Mesendoderm (in vitro differentiated cells): ENCODE results near the gene APBA2.

Experiments
- DNase-seq: peaks from one replicate; pipeline ENCODE4 v3.0.0; 2013
- H2AK5ac ChIP-seq: 2 replicates; pipeline ENCODE4 v1.6.1; 2013; ENCODE audit warnings: low read length, inconsistent platforms
- H2BK120ac ChIP-seq: 2 replicates; pipeline ENCODE4 v1.6.1; 2013; ENCODE audit warnings: low read depth, mild to moderate bottlenecking, low read length, moderate library complexity, mixed read lengths
- H2BK15ac ChIP-seq: replicated peaks from 2 replicates; pipeline ENCODE4 v1.6.1; 2013; ENCODE audit warnings: low read depth, mild to moderate bottlenecking, moderate library complexity
- H2BK5ac ChIP-seq: 2 replicates; pipeline ENCODE4 v1.6.1; 2013; ENCODE audit warnings: low read length, inconsistent platforms
- H3K18ac ChIP-seq: 2 replicates; pipeline ENCODE4 v1.6.1; 2013; ENCODE audit warnings: mild to moderate bottlenecking, low read length, mixed read lengths
- H3K23ac ChIP-seq: one replicate; pipeline ENCODE4 v1.6.1; 2013; ENCODE audit warnings: low read length
- H3K27ac ChIP-seq: 2 replicates; pipeline ENCODE4 v1.5.1; 2013; ENCODE audit warnings: low read depth, mild to moderate bottlenecking, inconsistent platforms, low read length, moderate library complexity
- H3K27me3 ChIP-seq: 2 replicates; pipeline ENCODE4 v1.6.1; 2013; ENCODE audit warnings: low read length, control low read depth, mild to moderate bottlenecking, inconsistent platforms; ENCODE audit not compliant: insufficient read depth, poor library complexity
- H3K36me3 ChIP-seq: 2 replicates; pipeline ENCODE4 v1.6.1; 2013; ENCODE audit warnings: low read length, inconsistent platforms; ENCODE audit not compliant: control insufficient read depth, insufficient read depth
- H3K4ac ChIP-seq: one replicate; pipeline ENCODE4 v1.6.1; 2013; ENCODE audit warnings: low read depth, mild to moderate bottlenecking, low read length, moderate library complexity
- H3K4me1 ChIP-seq: 2 replicates; pipeline ENCODE4 v1.6.1; 2013; ENCODE audit warnings: low read depth, low read length, inconsistent platforms; ENCODE audit not compliant: control insufficient read depth
- H3K4me2 ChIP-seq: 2 replicates; pipeline ENCODE4 v1.6.1; 2013; ENCODE audit warnings: low read length
- H3K4me3 ChIP-seq: 2 replicates; pipeline ENCODE4 v1.5.1; 2013; ENCODE audit warnings: mild to moderate bottlenecking, low read length
- H3K56ac ChIP-seq: one replicate; pipeline ENCODE4 v1.6.1; 2013; ENCODE audit warnings: low read length
- H3K79me1 ChIP-seq: 2 replicates; pipeline ENCODE4 v1.6.1; 2013; ENCODE audit warnings: low read length, inconsistent platforms
- H3K79me2 ChIP-seq: 2 replicates; pipeline ENCODE4 v1.6.1; 2013; ENCODE audit warnings: mild to moderate bottlenecking, low read length; ENCODE audit not compliant: control insufficient read depth, insufficient read depth
- H3K9ac ChIP-seq: 2 replicates; pipeline ENCODE4 v1.6.1; 2013; ENCODE audit warnings: low read length, inconsistent platforms
- H4K5ac ChIP-seq: one replicate; pipeline ENCODE4 v1.6.1; 2013; ENCODE audit warnings: low read length
- H4K8ac ChIP-seq: one replicate; pipeline ENCODE4 v1.6.1; 2013; ENCODE audit warnings: low read depth, mild to moderate bottlenecking, control low read depth, low read length, moderate library complexity
- WGBS: extraction: QIAGEN DNeasy Blood & Tissue Kit; methylation state at CpG from one replicate; pipeline ENCODE4 v1.1.7; 2013; ENCODE audit warnings: low lambda C conversion rate, missing lambda C conversion rate; ENCODE audit not compliant: insufficient coverage; ENCODE audit errors: extremely low coverage; 5-methylcytosine and 5-hydroxymethylcytosine counted together

Gene APBA2

DNA sequence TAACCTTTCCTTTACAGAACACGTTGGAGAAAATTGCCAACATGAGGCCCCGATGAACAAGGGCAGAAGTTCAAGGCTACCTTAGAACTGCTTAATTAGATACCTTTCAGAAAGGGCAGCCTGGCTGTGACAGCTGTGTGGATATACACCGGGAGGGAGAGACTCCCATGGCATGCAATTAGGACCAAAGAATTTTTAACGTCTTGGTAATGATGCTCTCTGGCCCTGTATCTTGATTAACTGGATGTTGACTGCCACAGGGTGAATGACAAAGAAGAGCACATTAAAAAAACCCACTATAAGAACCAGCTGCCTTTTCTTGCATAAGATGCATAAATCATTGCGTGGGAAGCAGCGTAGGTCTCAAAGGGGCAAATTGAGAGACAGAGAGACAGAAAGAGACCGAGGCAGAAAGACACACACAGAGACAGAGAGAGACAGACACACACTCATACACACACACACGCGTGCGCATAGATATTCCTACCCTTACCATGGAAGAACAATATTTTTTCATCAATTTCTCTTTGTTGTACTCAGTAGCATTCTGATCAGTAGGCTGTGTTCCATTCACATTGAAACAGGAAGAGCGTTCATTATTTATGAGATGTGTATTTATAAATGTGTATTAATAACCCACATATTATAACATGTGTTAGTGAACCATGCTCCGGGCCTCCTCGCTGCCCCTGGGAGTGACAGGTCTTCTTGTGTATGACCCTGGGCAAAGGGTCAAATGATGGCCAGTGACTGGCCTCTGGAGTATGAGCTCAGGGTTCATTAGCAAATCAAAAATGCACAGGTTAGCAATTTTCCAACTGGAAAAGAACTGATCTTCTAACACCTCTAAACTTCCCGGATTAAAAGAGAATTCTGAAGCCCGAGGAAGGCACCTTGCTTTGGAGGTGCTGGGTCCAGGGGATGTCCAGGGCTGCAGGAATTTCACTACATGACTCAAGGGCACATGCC is 265.0 kb downstream of the APBA2 start:
- Histone ChIP-seq H4K8ac (no peak overlapping the region), H3K4me1 (no peaks in the 10 kb centered on the region), H3K27ac (no peak overlapping the region), H2AK5ac (no peak overlapping the region), H3K36me3 (no peaks in the 10 kb centered on the region), H4K5ac (no peak overlapping the region), H3K4me3 (no peak overlapping the region), H3K79me1 (no peaks in the 10 kb centered on the region), H3K4ac (no peak overlapping the region), H3K18ac (no peak overlapping the region), H2BK120ac (no peak overlapping the region), H3K27me3 (no peaks in the 10 kb centered on the region), H3K4me2 (no peak overlapping the region), H3K9ac (no peak overlapping the region), H3K79me2 (no peaks in the 10 kb centered on the region), H2BK5ac (no peak overlapping the region), H3K56ac (no peak overlapping the region), H2BK15ac (no peak overlapping the region), H3K23ac (no peak overlapping the region)
- DNase-seq = no peak
- no CpG with 5 or more reads among the region's 15 CpGs for WGBS

DNA sequence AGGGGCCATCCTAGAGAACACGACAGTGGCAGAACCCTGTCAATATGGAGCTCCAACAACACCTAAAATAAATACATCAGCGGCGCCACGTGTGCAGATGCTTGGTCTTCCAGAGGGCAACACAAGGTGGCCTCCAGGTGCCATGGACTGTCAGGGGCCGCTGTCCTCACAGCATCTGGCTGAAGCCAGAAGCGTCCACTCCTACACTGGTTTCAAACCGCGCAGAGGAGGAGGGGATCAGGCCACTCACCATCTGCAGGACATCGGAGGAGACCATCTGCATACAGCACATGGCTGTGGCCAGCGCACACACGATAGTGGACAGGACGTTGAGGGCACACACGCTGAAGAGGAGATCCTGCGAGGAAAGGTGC is 265.7 kb downstream of the APBA2 start:
- no peak overlapping the region for H2AK5ac ChIP-seq
- H4K5ac ChIP-seq = no peak overlapping the region
- H3K4me1 ChIP-seq = no peaks in the 10 kb centered on the region
- no peak overlapping the region for H3K4ac ChIP-seq
- H3K79me1 ChIP-seq = no peaks in the 10 kb centered on the region
- no peak overlapping the region for H4K8ac ChIP-seq
- no peaks in the 10 kb centered on the region for H3K79me2 ChIP-seq
- H3K56ac ChIP-seq = no peak overlapping the region
- no peak overlapping the region for H3K27ac ChIP-seq
- H2BK120ac ChIP-seq = no peak overlapping the region
- no CpG with 5 or more reads among the region's 14 CpGs for WGBS
- H3K27me3 ChIP-seq = no peaks in the 10 kb centered on the region
- no peak overlapping the region for H3K4me2 ChIP-seq
- H3K36me3 ChIP-seq = no peaks in the 10 kb centered on the region
- no peak overlapping the region for H3K9ac ChIP-seq
- no peak overlapping the region for H3K23ac ChIP-seq
- H3K4me3 ChIP-seq = no peak overlapping the region
- no peak for DNase-seq
- H2BK15ac ChIP-seq = no peak overlapping the region
- no peak overlapping the region for H3K18ac ChIP-seq
- H2BK5ac ChIP-seq = no peak overlapping the region

DNA sequence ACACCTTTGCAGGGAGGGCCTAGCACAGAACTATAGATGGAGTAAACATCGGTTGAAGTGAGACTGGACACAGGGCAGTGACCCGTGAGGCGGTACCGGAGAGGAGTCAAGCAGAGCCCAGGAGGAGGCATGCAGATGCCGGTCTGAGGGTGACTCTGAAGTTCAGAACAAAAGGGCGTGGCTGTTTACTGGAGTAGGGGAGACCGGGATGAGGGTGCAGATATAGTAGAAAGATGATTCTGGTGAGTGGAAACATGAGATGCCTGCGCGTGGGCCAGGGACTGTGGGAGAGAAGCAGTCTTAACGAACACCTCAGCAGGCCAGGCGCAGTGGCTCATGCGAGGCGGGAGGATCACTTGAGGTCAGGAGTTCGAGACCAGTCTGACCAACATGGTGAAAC is 270.7 kb downstream of the APBA2 start:
- H3K4me2 ChIP-seq = no peak overlapping the region

DNA sequence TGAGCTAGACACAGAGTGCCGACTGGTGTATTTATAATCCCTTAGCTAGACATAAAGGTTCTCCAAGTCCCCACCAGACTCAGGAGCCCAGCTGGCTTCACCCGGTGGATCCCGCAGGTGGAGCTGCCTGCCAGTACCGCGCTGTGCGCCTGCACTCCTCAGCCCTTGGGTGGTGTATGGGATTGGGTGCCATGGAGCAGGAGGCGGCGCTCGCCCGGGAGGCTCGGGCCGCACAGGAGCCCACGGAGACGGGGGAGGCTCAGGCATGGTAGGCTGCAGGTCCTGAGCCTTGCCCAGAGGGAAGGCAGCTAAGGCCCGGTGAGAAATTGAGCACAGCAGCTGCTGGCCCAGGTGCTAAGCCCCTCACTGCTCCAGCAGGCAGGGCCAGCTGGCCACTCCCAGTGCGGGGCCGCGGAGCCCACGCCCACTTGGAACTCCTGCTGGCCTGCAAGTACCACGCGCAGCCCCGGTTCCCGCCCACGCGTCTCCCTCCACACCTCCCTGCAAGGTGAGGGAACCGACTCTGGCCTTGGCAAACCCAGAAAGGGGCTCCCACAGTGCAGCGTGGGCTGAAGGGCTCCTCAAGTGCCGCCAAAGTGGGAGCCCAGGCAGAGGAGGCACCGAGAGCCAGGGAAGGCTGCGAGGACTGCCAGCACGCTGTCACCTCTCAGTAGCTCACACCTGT is 274.1 kb downstream of the APBA2 start:
- H3K27me3 ChIP-seq = no peaks in the 10 kb centered on the region
- no peak overlapping the region for H4K5ac ChIP-seq
- H3K79me1 ChIP-seq = no peaks in the 10 kb centered on the region
- no peaks in the 10 kb centered on the region for H3K36me3 ChIP-seq
- no peak overlapping the region for H4K8ac ChIP-seq
- WGBS = no CpG with 5 or more reads among the region's 31 CpGs
- no peak overlapping the region for H3K4me2 ChIP-seq
- no peak overlapping the region for H3K27ac ChIP-seq
- H2BK15ac ChIP-seq = no peak overlapping the region
- H2BK5ac ChIP-seq = no peak overlapping the region
- H3K79me2 ChIP-seq = no peaks in the 10 kb centered on the region
- no peak overlapping the region for H3K56ac ChIP-seq
- H3K4me3 ChIP-seq = no peak overlapping the region
- no peak overlapping the region for H2BK120ac ChIP-seq
- H3K23ac ChIP-seq = no peak overlapping the region
- no peaks in the 10 kb centered on the region for H3K4me1 ChIP-seq
- no peak overlapping the region for H2AK5ac ChIP-seq
- H3K9ac ChIP-seq = no peak overlapping the region
- no peak overlapping the region for H3K18ac ChIP-seq
- DNase-seq = no peak
- no peak overlapping the region for H3K4ac ChIP-seq

More for the DNA sequence above, 270.7 kb downstream of the APBA2 start:
- H3K27me3 ChIP-seq = no peaks in the 10 kb centered on the region
- H3K79me2 ChIP-seq = no peaks in the 10 kb centered on the region
- H2BK120ac ChIP-seq = no peak overlapping the region
- no peak overlapping the region for H3K4ac ChIP-seq
- H3K27ac ChIP-seq = no peak overlapping the region
- H2BK15ac ChIP-seq = no peak overlapping the region
- H4K5ac ChIP-seq = no peak overlapping the region
- H3K4me3 ChIP-seq = no peak overlapping the region
- DNase-seq = no peak
- no peak overlapping the region for H4K8ac ChIP-seq
- H3K36me3 ChIP-seq = no peaks in the 10 kb centered on the region
- H2AK5ac ChIP-seq = no peak overlapping the region
- H3K9ac ChIP-seq = no peak overlapping the region
- no peak overlapping the region for H2BK5ac ChIP-seq
- no peak overlapping the region for H3K23ac ChIP-seq
- WGBS = no CpG with 5 or more reads among the region's 14 CpGs
- H3K56ac ChIP-seq = no peak overlapping the region
- no peak overlapping the region for H3K18ac ChIP-seq
- no peaks in the 10 kb centered on the region for H3K79me1 ChIP-seq
- no peaks in the 10 kb centered on the region for H3K4me1 ChIP-seq

DNA sequence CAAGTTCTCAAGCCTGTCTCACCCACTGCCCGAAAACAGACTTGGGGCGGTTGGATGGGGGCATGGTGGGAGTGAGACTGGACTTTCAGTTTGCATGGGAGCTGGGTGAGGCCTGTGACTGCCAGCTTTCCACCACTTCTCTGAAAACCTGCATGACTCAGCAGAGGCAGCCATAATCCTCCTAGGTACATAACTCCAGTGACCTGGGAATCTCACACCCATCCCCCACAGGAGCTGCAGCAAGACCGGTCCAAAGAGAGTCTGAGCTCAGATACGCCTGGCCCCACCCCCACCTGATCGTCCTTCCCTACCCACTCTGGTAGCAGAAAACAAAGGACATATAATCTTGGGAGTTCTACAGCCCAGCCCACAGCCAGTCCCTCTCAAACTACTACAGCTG is 276.6 kb downstream of the APBA2 start:
- H2BK15ac ChIP-seq = no peak overlapping the region
- H2BK5ac ChIP-seq = no peak overlapping the region
- no peak overlapping the region for H3K4me2 ChIP-seq
- H3K4ac ChIP-seq = no peak overlapping the region
- peak overlapping the region; percentile 3 for H3K27ac ChIP-seq
- no peak overlapping the region for H4K5ac ChIP-seq
- H2AK5ac ChIP-seq = no peak overlapping the region
- no peaks in the 10 kb centered on the region for H3K79me2 ChIP-seq
- H2BK120ac ChIP-seq = no peak overlapping the region
- DNase-seq = peak; percentile 78
- no peak overlapping the region for H3K18ac ChIP-seq
- no peaks in the 10 kb centered on the region for H3K79me1 ChIP-seq
- H3K9ac ChIP-seq = no peak overlapping the region
- no peak overlapping the region for H3K56ac ChIP-seq
- no peak overlapping the region for H4K8ac ChIP-seq
- no peaks in the 10 kb centered on the region for H3K36me3 ChIP-seq
- no peaks in the 10 kb centered on the region for H3K4me1 ChIP-seq
- no peak overlapping the region for H3K23ac ChIP-seq
- no CpG with 5 or more reads among the region's 5 CpGs for WGBS
- no peaks in the 10 kb centered on the region for H3K27me3 ChIP-seq
- no peak overlapping the region for H3K4me3 ChIP-seq
